ENCODE results near the gene CFAP299. TPM values are rescaled to one million over a fixed set of nuclear protein-coding genes. Genes with fewer than 3 reads are reported as not detected.

CFAP299 gene
- total RNA-seq, 1 experiment from 2014 or later: not detected

DNA sequence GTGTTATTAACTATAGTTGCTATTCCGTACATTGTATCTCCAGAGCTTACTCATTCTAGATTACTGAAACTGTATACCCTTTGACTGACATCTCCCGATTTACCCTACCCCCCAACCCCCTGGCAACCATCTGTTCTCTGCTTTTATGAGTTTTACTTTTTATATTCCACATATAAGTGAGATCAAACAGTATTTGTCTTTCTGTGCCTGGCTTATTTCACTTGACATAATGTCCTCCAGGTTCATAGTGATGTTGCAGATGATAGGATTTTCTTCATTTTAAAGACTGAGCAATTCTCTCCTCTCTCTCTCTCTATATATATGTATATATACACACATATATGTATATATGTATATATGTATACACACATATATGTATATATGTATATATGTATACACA lies 54.6 kb downstream of the CFAP299 start:
- Histone ChIP-seq H3K4me3 (no peak overlapping the region), H3K36me3 (ENCODE audit: low read depth) (no peaks in the 10 kb centered on the region), H3K27me3 (ENCODE audit: insufficient read depth, low read depth) (no peaks in the 10 kb centered on the region), H3K27ac (no peak overlapping the region), H2AFZ (no peak overlapping the region), H3K9me3 (ENCODE audit: insufficient read depth, low read depth) (no peaks in the 10 kb centered on the region), H4K20me1 (ENCODE audit: insufficient read depth) (no peaks in the 10 kb centered on the region), H3K4me1 (replicated peaks; ENCODE audit: insufficient read depth) (no peaks in the 10 kb centered on the region), H3K79me2 (ENCODE audit: low read depth) (no peaks in the 10 kb centered on the region), H3F3A (ENCODE audit: insufficient read depth, low read depth) (no peaks in the 10 kb centered on the region), H3K4me2 (no peak overlapping the region), H3K9me2 (ENCODE audit: insufficient read depth) (no peaks in the 10 kb centered on the region)
- DNase-seq: no peak
- TF ChIP-seq CTCF (conservative IDR thresholded peaks at IDR 0.05) (no peak), EZH2 (IDR thresholded peaks at IDR 0.05; ENCODE audit: low read depth) (no peak)
- ChIA-PET CTCF (no interaction called here), POLR2A (ENCODE audit: unreplicated experiment) (no interaction called here)
- BruUV-seq (replicated peaks): no TSS peak
- intact Hi-C loops (cut with micrococcal nuclease; ENCODE audit: unreplicated experiment): no loop called here

- intact Hi-C loops (cut with micrococcal nuclease; ENCODE audit: unreplicated experiment): no loop called here
- no peaks in the 10 kb centered on the region for H3K36me3 ChIP-seq (ENCODE audit: low read depth)
- H3K4me2 ChIP-seq: no peak overlapping the region
- ChIA-PET POLR2A (ENCODE audit: unreplicated experiment) (no interaction called here), CTCF (no interaction called here)
- H3K9me2 ChIP-seq (ENCODE audit: insufficient read depth): no peaks in the 10 kb centered on the region
- H3F3A ChIP-seq (ENCODE audit: insufficient read depth, low read depth): no peaks in the 10 kb centered on the region
- H3K9me3 ChIP-seq (ENCODE audit: insufficient read depth, low read depth): no peaks in the 10 kb centered on the region
- no peaks in the 10 kb centered on the region for H3K4me1 ChIP-seq (replicated peaks; ENCODE audit: insufficient read depth)
- DNase-seq: no peak
- H3K27ac ChIP-seq: no peak overlapping the region
- no peaks in the 10 kb centered on the region for H3K79me2 ChIP-seq (ENCODE audit: low read depth)
- no peaks in the 10 kb centered on the region for H3K27me3 ChIP-seq (ENCODE audit: insufficient read depth, low read depth)
- no peak overlapping the region for H3K4me3 ChIP-seq
- BruUV-seq (replicated peaks): no TSS peak
- H4K20me1 ChIP-seq (ENCODE audit: insufficient read depth): no peaks in the 10 kb centered on the region
- TF ChIP-seq EZH2 (IDR thresholded peaks at IDR 0.05; ENCODE audit: low read depth) (no peak), CTCF (conservative IDR thresholded peaks at IDR 0.05) (no peak)
- no peak overlapping the region for H2AFZ ChIP-seq
Observed at GRCh38 chr4:80393246-80393969, 57.9 kb downstream of the CFAP299 start.

DNA sequence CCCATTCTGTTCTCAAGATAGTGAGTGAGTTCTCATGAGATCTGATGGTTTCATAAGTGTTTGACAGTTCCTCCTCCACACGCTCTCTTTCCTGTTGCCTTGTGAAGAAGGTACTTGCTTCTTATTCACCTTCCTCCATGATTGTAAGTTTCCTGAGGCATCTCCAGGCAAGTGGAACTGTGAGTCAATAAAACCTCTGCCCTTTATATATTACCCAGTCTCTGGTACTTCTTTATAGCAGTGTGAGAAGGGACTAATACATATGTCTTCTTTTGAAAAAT lies 58.4 kb downstream of the CFAP299 start:
- Histone ChIP-seq H3K79me2 (ENCODE audit: low read depth) (no peaks in the 10 kb centered on the region), H3K27me3 (ENCODE audit: insufficient read depth, low read depth) (no peaks in the 10 kb centered on the region), H3K9me3 (ENCODE audit: insufficient read depth, low read depth) (no peaks in the 10 kb centered on the region), H2AFZ (no peak overlapping the region), H4K20me1 (ENCODE audit: insufficient read depth) (no peaks in the 10 kb centered on the region), H3K4me2 (no peak overlapping the region), H3K27ac (no peak overlapping the region), H3K4me1 (replicated peaks; ENCODE audit: insufficient read depth) (no peaks in the 10 kb centered on the region), H3K4me3 (no peak overlapping the region), H3K9me2 (ENCODE audit: insufficient read depth) (no peaks in the 10 kb centered on the region), H3K36me3 (ENCODE audit: low read depth) (no peaks in the 10 kb centered on the region), H3F3A (ENCODE audit: insufficient read depth, low read depth) (no peaks in the 10 kb centered on the region)
- TF ChIP-seq EZH2 (IDR thresholded peaks at IDR 0.05; ENCODE audit: low read depth): no peak
- no peak for TF ChIP-seq CTCF (conservative IDR thresholded peaks at IDR 0.05)
- no TSS peak for BruUV-seq (replicated peaks)
- POLR2A ChIA-PET (ENCODE audit: unreplicated experiment): no interaction called here
- DNase-seq: no peak
- intact Hi-C loops (cut with micrococcal nuclease; ENCODE audit: unreplicated experiment): no loop called here
- CTCF ChIA-PET: no interaction called here
